ENCODE data around the gene DSG3. TPM values are rescaled to one million over a fixed set of nuclear protein-coding genes. Genes with fewer than 3 reads are reported as not detected.

DSG3 gene
- total RNA-seq, 1 experiment from 2014 or later, result 0.04 TPM

- no peaks in the 10 kb centered on the region for H3K9me3 ChIP-seq (ENCODE audit: control insufficient read depth, low read depth, low read length)
- H2AK5ac ChIP-seq (ENCODE audit: insufficient read length, low read length), result no peak overlapping the region
- Mint-ChIP-seq H3K9me3 (peaks cover 0 to 7% of the 10 kb centered on the region in 2 experiments; a peak in 2 of 5 replicates), H3K4me3 (no peak overlapping the region), H3K36me3 (ENCODE audit: insufficient read depth in 1 of 3, low read depth in 3 of 3) (peaks cover 0 to 9% (median 8%) of the 10 kb centered on the region in 3 experiments; a peak in 3 of 7 replicates), H3K27me3 (ENCODE audit: low read depth) (no peaks in the 10 kb centered on the region), H3K27ac (no peak overlapping the region), H3K4me1 (no peaks in the 10 kb centered on the region)
- no peak overlapping the region for H3K23ac ChIP-seq (ENCODE audit: insufficient read length, low read depth, low read length)
- H4K91ac ChIP-seq (ENCODE audit: insufficient read length, low read depth, low read length), result no peak overlapping the region
- H3K23me2 ChIP-seq (ENCODE audit: insufficient read length, low read depth, low read length, poor library complexity, severe bottlenecking), result no peaks in the 10 kb centered on the region
- H3K4me2 ChIP-seq (ENCODE audit: insufficient read depth, insufficient read length, low read length), result no peak overlapping the region
- no peak overlapping the region for H2BK12ac ChIP-seq (ENCODE audit: insufficient read length, low read depth, low read length)
- H2BK120ac ChIP-seq (ENCODE audit: low read depth, low read length, poor library complexity, severe bottlenecking), result no peak overlapping the region
- no peaks in the 10 kb centered on the region for H3K79me1 ChIP-seq (ENCODE audit: insufficient read depth, low read depth, low read length, poor library complexity, severe bottlenecking)
- H2AFZ ChIP-seq (ENCODE audit: low read length), result no peak overlapping the region
- H3T11ph ChIP-seq (ENCODE audit: low read length), result no peak overlapping the region
- H3K79me2 ChIP-seq (ENCODE audit: insufficient read depth, low read length), result no peaks in the 10 kb centered on the region
- H4K20me1 ChIP-seq (ENCODE audit: control insufficient read depth, insufficient read depth, insufficient read length), result no peaks in the 10 kb centered on the region
- H4K8ac ChIP-seq (replicated peaks; ENCODE audit: insufficient read length, low read depth, low read length), result no peak overlapping the region
- H2BK15ac ChIP-seq (ENCODE audit: low read depth, low read length), result no peak overlapping the region
- no peak overlapping the region for H2BK5ac ChIP-seq (ENCODE audit: insufficient read length, low read length)
- H4K5ac ChIP-seq (ENCODE audit: insufficient read length, low read depth, low read length), result no peak overlapping the region
- DNase-seq, result no peak
- no peaks in the 10 kb centered on the region for H3K27me3 ChIP-seq (ENCODE audit: insufficient read depth, low read length)
- no peak overlapping the region for H3K4ac ChIP-seq (ENCODE audit: low read depth, low read length)
- no peak overlapping the region for H3K27ac ChIP-seq (ENCODE audit: insufficient read length, low read depth, low read length)
- no peak overlapping the region for H3K14ac ChIP-seq (ENCODE audit: insufficient read depth, low read length)
- TF ChIP-seq CTCF (conservative IDR thresholded peaks at IDR 0.05), result no peak
- H2BK20ac ChIP-seq (ENCODE audit: low read depth, low read length, poor library complexity, severe bottlenecking), result no peak overlapping the region
- no peak overlapping the region for H3K18ac ChIP-seq (ENCODE audit: insufficient read length, low read depth, low read length)
- no peak overlapping the region for H3K56ac ChIP-seq (ENCODE audit: insufficient read length, low read depth, low read length)
- H3K9ac ChIP-seq (ENCODE audit: extremely low read depth, insufficient read length, low read length), result no peak overlapping the region
- no CpG with 5 or more reads among the region's 3 CpGs for WGBS (ENCODE audit: extremely low coverage, insufficient read length, low lambda C conversion rate)
- no peaks in the 10 kb centered on the region for H3K4me1 ChIP-seq (ENCODE audit: insufficient read depth, low read length)
These were observed 10.7 kb upstream of the DSG3 start for GRCh38 chr18:31436825-31437224.
